BJ (cell line): ENCODE results near the gene OSBPL5. TPM values are rescaled to one million over a fixed set of nuclear protein-coding genes. Genes with fewer than 3 reads are reported as not detected.

Experiments
- CTCF ChIA-PET: fragments of 350-600 bp; formaldehyde crosslinking; extraction: SDS; loops from one replicate; lab custom pipeline; 2021; ENCODE audit warnings: antibody characterized with exemption, inconsistent platforms; lab: Yijun Ruan, JAX
- POLR2A ChIA-PET: fragments of 300-600 bp; sonication (Branson Sonifier 250); formaldehyde crosslinking; extraction: SDS; loops from one replicate; lab custom pipeline; 2021; ENCODE audit warnings: antibody characterized with exemption; lab: Charles Lee
- DNase-seq: peaks from one replicate; pipeline ENCODE4 v3.0.0-alpha.2; 2011; ENCODE audit warnings: low read depth
- H3K27me3 ChIP-seq: 2 replicates; pipeline ENCODE4 v1.6.0; 2011; ENCODE audit warnings: low read length; ENCODE audit not compliant: control insufficient read depth, insufficient read depth
- H3K36me3 ChIP-seq: 2 replicates; pipeline ENCODE4 v1.5.1; 2011; ENCODE audit warnings: low read length; ENCODE audit not compliant: control insufficient read depth, insufficient read depth
- H3K4me3 ChIP-seq: 2 replicates; pipeline ENCODE4 v1.5.1; 2011; ENCODE audit warnings: low read depth, mild to moderate bottlenecking, control low read depth, low read length
- polyA plus RNA-seq: library from polyadenylated mRNA; depleted of rRNA; stranded (reverse); fragments of >200 nt; gene quantifications from 2 replicates; pipeline ENCODE4 v1.2.3, GENCODE V29; 2011
- TF ChIP-seq, protein P1 (sequence below): IDR thresholded peaks from 2 replicates; pipeline ENCODE4 v1.5.1; 2011; ENCODE audit warnings: low read depth, mild to moderate bottlenecking, control low read depth, inconsistent platforms, low read length, moderate library complexity; ENCODE audit not compliant: insufficient read depth

OSBPL5 gene
- polyA plus RNA-seq, 1 experiment: 20.8 TPM

DNA sequence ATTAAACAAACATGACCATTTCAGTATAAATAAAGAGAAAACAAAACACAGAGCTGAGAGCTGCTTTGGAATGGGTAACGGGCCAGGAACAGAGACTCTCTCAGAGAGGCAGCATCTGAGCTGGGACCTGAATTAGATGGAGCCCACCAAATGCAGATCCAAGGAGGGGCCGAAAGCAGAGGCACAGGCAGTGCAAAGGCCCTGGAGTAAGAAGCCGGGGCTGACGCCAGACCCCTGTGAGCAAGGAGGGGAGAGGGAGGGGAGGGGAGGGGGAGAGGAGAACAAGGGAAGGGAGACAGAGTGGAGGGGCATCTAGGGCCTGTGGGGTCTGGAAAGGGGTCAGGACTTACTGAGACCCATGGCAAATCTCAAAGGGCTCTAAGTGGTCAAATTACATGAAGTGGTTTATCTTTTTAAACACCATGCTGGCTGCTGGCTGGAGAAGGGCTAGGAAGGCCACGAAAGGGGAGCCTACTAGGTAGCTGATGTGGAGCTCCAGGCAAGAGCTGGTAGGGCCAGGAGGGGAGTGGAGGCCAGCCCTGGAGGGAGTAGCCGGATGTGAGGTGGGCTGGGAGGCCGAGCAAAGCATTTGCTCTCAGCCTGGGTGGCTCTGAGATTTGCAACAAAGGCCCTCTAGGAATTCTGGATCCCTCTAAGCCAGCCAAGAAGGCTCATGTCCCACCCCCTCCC is 3.2 kb downstream of the OSBPL5 start:
- Histone ChIP-seq H3K36me3 (peaks cover 2% of the 10 kb centered on the region), H3K4me3 (peak overlapping the region; percentile 7; the same call in 1 of the 2 replicates), H3K27me3 (no peaks in the 10 kb centered on the region)
- ChIA-PET POLR2A (no interaction called here), CTCF (interaction anchor here (0.9 to 1.4 kb wide), 3 partner anchors 33 to 630 kb away, joined by 3 to 4 read pairs (median 3); no protein-coding TSS in a partner anchor)
- TF ChIP-seq, protein P1, sequence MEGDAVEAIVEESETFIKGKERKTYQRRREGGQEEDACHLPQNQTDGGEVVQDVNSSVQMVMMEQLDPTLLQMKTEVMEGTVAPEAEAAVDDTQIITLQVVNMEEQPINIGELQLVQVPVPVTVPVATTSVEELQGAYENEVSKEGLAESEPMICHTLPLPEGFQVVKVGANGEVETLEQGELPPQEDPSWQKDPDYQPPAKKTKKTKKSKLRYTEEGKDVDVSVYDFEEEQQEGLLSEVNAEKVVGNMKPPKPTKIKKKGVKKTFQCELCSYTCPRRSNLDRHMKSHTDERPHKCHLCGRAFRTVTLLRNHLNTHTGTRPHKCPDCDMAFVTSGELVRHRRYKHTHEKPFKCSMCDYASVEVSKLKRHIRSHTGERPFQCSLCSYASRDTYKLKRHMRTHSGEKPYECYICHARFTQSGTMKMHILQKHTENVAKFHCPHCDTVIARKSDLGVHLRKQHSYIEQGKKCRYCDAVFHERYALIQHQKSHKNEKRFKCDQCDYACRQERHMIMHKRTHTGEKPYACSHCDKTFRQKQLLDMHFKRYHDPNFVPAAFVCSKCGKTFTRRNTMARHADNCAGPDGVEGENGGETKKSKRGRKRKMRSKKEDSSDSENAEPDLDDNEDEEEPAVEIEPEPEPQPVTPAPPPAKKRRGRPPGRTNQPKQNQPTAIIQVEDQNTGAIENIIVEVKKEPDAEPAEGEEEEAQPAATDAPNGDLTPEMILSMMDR: no peak
- DNase-seq: no peak

DNA sequence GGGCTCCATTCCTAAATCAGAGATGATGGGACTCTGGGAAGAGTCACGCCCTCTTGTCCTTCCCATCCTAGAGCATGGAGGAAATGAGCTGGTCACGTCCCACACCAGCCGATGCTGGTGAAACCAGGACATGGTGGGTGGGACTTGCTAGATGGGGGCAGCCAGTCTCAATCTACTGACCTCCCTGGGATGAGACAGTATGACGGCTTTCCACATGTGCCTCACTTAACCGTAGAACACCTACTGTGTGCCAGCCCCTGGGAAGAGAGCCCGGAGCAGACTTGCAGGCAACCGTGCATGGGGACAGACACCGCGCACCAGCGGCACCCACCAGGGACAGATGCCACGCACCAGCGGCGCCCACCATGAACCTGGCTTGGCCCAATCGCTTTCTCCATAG is 3.8 kb downstream of the OSBPL5 start:
- no peaks in the 10 kb centered on the region for H3K27me3 ChIP-seq
- no peak overlapping the region for H3K4me3 ChIP-seq
- CTCF ChIA-PET: interaction anchor here (1.4 kb wide), 1 partner anchor 34 kb away, joined by 4 read pairs; no protein-coding TSS in a partner anchor
- peaks cover 2% of the 10 kb centered on the region for H3K36me3 ChIP-seq
- TF ChIP-seq, protein P1: no peak
- DNase-seq: no peak
- POLR2A ChIA-PET: no interaction called here

- peak overlapping the region; percentile 37 for H3K4me3 ChIP-seq
- peaks cover 2% of the 10 kb centered on the region for H3K36me3 ChIP-seq
- peak; percentile 62 for DNase-seq
- ChIA-PET POLR2A (interaction anchor here (0.7 kb wide), 1 partner anchor 323 kb away, joined by 3 read pairs; no protein-coding TSS in a partner anchor), CTCF (interaction anchor here (0.8 to 1.4 kb wide), 2 partner anchors 31 to 35 kb away, joined by 3 to 4 read pairs; no protein-coding TSS in a partner anchor)
- TF ChIP-seq, protein P1: no peak
- no peaks in the 10 kb centered on the region for H3K27me3 ChIP-seq
These were observed 4.7 kb downstream of the OSBPL5 start for GRCh38 chr11:3160252-3161031.

DNA sequence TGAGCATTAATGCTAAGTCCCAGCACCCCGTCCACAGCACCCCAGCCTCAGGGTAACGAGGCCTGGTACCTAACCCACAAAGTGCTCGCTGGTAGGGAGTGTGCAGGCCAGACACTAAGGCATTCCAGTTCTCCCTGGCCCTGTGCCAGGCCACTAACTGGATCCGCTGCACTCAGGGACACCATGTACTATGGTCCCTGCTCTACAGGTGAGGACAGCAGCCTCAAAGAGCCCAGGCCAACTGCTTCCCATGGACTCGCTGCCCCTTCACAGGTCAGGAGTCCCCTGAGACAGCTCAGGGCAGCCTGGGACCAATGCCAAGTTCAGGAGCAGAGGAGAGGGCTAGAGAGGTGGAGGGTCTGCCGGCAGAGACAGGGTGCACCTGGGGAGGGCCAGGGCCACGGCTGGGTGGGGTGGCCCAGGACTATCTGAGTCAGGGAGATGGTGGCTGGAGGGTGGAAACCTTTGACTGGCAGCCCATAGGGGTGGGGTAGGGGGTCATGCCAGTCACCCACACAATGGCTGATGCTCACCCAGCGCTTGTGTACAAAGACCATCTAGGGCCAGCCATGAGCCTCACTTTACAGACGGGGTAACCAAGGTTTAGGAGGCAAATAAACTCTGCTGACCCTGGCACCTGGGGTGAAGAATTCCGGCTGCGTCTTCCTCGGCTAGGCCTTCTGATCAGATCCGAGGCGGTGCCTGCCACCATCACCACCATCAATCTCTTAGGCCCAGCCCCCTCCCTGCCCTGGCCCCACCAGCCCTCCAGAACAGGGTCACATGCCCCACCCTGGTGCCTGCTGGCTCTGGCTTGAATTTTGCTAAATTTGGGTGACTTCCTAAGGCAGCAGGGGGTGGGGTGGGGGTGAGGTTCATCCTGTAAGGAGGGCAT is 5.6 kb downstream of the OSBPL5 start:
- Histone ChIP-seq H3K27me3 (no peaks in the 10 kb centered on the region), H3K36me3 (peaks cover 2% of the 10 kb centered on the region), H3K4me3 (peak overlapping the region; percentile 37)
- POLR2A ChIA-PET: interaction anchor here (0.7 kb wide), 1 partner anchor 322 kb away, joined by 3 read pairs; no protein-coding TSS in a partner anchor
- TF ChIP-seq, protein P1: no peak
- DNase-seq: no peak
- CTCF ChIA-PET: no interaction called here
